HepG2 (cell line): ENCODE results near the gene STMN3. TPM values are rescaled to one million over a fixed set of nuclear protein-coding genes. Genes with fewer than 3 reads are reported as not detected.
A peak's percentile ranks its signal among the peaks of the same experiment; 100 is the strongest.

Source experiments
- ARNTL ChIP-seq: sonication (generic); formaldehyde crosslinking; IDR thresholded peaks from 2 replicates; pipeline ENCODE4 v1.4.0; 2020; ENCODE audit warnings: mild to moderate bottlenecking, missing genetic modification reagents
- ETV5 ChIP-seq: IDR thresholded peaks from 2 replicates; pipeline ENCODE4 v1.6.1; 2018; ENCODE audit warnings: missing biosample characterization, missing genetic modification reagents, inconsistent platforms, borderline replicate concordance
- NFYC ChIP-seq: IDR thresholded peaks from 2 replicates; pipeline ENCODE4 v1.6.1; 2016; ENCODE audit warnings: missing genetic modification reagents, missing compliant biosample characterization
- SMAD1 ChIP-seq: sonication (generic); formaldehyde crosslinking; IDR thresholded peaks from 2 replicates; pipeline ENCODE4 v1.4.0; 2020; ENCODE audit warnings: missing genetic modification reagents, low read depth, mild to moderate bottlenecking, borderline replicate concordance
- SNRNP70 ChIP-seq: fragments of 200-400 bp; formaldehyde crosslinking; IDR thresholded peaks from 2 replicates; pipeline ENCODE4 v1.6.1; 2017; ENCODE audit warnings: mild to moderate bottlenecking, low read depth, low read length, moderate library complexity
- SRF ChIP-seq: IDR thresholded peaks from 2 replicates; pipeline ENCODE4 v1.6.1; 2011; ENCODE audit warnings: mild to moderate bottlenecking, low read depth, low read length, moderate library complexity
- TAF1 ChIP-seq: sonication (generic); formaldehyde crosslinking; IDR thresholded peaks from 2 replicates; pipeline ENCODE4 v1.4.0; 2020; ENCODE audit warnings: missing genetic modification reagents
- ZNF3 ChIP-seq: IDR thresholded peaks from 2 replicates; pipeline ENCODE4 v1.7.0; 2017; ENCODE audit warnings: inconsistent platforms
- ZNF326 ChIP-seq: sonication (generic); formaldehyde crosslinking; IDR thresholded peaks from 2 replicates; pipeline ENCODE4 v1.4.0; 2020; ENCODE audit warnings: missing genetic modification reagents, borderline replicate concordance
- ZNF34 ChIP-seq: sonication (generic); formaldehyde crosslinking; IDR thresholded peaks from 2 replicates; pipeline ENCODE4 v1.4.0; 2020; ENCODE audit warnings: mild to moderate bottlenecking, missing genetic modification reagents, borderline replicate concordance
- ZNF432 ChIP-seq: sonication (generic); formaldehyde crosslinking; IDR thresholded peaks from 2 replicates; pipeline ENCODE4 v1.5.0; 2020; ENCODE audit warnings: missing genetic modification reagents, mild to moderate bottlenecking, borderline replicate concordance
- ZNF660 ChIP-seq: sonication (generic); formaldehyde crosslinking; IDR thresholded peaks from 2 replicates; pipeline ENCODE4 v1.5.1; 2020; ENCODE audit warnings: mild to moderate bottlenecking, low read depth, missing genetic modification reagents, borderline replicate concordance
- ZNF678 ChIP-seq: sonication (generic); formaldehyde crosslinking; IDR thresholded peaks from 2 replicates; pipeline ENCODE4 v1.4.0; 2020; ENCODE audit warnings: mild to moderate bottlenecking, missing genetic modification reagents
- ZSCAN21 ChIP-seq: sonication (generic); formaldehyde crosslinking; IDR thresholded peaks from 2 replicates; pipeline ENCODE4 v1.8.0; 2022; ENCODE audit warnings: mild to moderate bottlenecking, missing genetic modification reagents, moderate library complexity, borderline replicate concordance
- polyA plus RNA-seq, 8 experiments: library from polyadenylated mRNA; depleted of rRNA in 3 of 8; stranded (reverse) in 7 of 8; unstranded in 1 of 8; fragments of >200 nt; fragmentation: Illumina TruSeq in 4 of 8; extraction: Trizol in 4 of 8; gene quantifications; 2 replicates each; pipeline versions ENCODE4 v1.2.1 to v1.2.3, GENCODE V29; 2011 to 2016; ENCODE audit warnings: low read depth in 4 of 8, missing spikeins in 1 of 8, mixed read lengths in 1 of 8; ENCODE audit not compliant: insufficient read depth in 1 of 8
- total RNA-seq, 5 experiments: library from RNA; depleted of rRNA; stranded (reverse); fragments of >200 nt; fragmentation: Illumina TruSeq; extraction: Trizol; gene quantifications; 2 replicates each; pipeline ENCODE4 v1.2.3, GENCODE V29; 2016; ENCODE audit warnings: low read depth in 1 of 5
- TF ChIP-seq, protein P1 (sequence below): sonication (generic); formaldehyde crosslinking; IDR thresholded peaks from 2 replicates; pipeline ENCODE4 v1.4.0; 2020; ENCODE audit warnings: missing genetic modification reagents
- TF ChIP-seq, protein P2 (sequence below): sonication (generic); formaldehyde crosslinking; IDR thresholded peaks from 2 replicates; pipeline ENCODE4 v1.4.0; 2020; ENCODE audit warnings: missing genetic modification reagents
- TF ChIP-seq, protein P3 (sequence below): sonication (generic); formaldehyde crosslinking; IDR thresholded peaks from 2 replicates; pipeline ENCODE4 v1.8.0; 2022; ENCODE audit warnings: mild to moderate bottlenecking, missing genetic modification reagents, moderate library complexity
- TF ChIP-seq, protein P4 (sequence below): sonication (generic); formaldehyde crosslinking; IDR thresholded peaks from 2 replicates; pipeline ENCODE4 v1.4.0; 2020; ENCODE audit warnings: missing genetic modification reagents

The STMN3 gene
- total and polyA plus RNA-seq, 2 of the 13 experiments (the other 11 are each of a cell fraction or from before 2014, with no cell fraction given) = 21.0 to 48.3 TPM

DNA sequence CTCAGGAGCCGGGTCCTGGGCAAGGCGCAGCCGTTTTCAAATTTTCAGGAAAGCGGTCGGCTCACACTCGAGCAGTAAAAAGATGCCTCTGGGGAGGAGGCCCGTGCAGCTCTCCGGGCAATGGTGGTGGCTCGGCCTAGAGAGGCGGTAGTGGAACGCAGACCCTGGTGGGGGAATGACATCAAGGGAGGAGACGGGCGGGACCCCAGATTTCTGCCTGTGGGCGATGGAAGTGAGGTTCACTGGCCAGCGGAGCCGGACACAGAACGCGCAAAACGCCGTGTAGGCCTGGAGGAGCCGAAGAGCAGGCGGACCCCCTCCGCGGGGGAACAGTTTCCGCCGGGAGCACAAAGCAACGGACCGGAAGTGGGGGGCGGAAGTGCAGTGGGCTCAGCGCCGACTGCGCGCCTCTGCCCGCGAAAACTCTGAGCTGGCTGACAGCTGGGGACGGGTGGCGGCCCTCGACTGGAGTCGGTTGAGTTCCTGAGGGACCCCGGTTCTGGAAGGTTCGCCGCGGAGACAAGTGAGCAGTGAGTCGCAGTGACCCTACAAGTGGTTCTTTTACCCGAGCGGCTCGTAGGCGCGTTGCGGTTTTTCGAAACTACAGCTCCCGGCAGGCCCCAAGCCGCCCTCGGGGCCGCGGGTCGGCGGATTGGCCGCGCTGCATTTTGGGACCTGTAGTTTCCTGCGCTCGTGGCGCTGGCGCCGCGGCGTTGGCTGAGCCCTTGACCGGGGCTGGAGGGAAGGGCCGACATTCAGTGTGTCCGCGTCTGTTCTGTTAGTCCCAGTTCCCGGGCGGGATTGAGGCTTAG is 4.9 kb upstream of the STMN3 start, which contains the start of gene RTEL1 (continued):
- TF ChIP-seq, protein P1, sequence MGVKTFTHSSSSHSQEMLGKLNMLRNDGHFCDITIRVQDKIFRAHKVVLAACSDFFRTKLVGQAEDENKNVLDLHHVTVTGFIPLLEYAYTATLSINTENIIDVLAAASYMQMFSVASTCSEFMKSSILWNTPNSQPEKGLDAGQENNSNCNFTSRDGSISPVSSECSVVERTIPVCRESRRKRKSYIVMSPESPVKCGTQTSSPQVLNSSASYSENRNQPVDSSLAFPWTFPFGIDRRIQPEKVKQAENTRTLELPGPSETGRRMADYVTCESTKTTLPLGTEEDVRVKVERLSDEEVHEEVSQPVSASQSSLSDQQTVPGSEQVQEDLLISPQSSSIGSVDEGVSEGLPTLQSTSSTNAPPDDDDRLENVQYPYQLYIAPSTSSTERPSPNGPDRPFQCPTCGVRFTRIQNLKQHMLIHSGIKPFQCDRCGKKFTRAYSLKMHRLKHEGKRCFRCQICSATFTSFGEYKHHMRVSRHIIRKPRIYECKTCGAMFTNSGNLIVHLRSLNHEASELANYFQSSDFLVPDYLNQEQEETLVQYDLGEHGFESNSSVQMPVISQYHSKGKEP = peak; percentile 66; the same call in 1 of the 2 replicates
- TF ChIP-seq ETV5 (CRISPR knock-in tag) (peak; percentile 88), ZSCAN21 (CRISPR knock-in tag) (peak; percentile 95), SRF (peak; percentile 87), ZNF432 (peak; percentile 89), ZNF3 (CRISPR knock-in tag) (peak; percentile 61; the same call in 1 of the 2 replicates), ZNF678 (CRISPR knock-in tag) (no peak; the same call in 1 of the 2 replicates), NFYC (peak; percentile 64), SNRNP70 (no peak), SMAD1 (CRISPR knock-in tag) (peak; percentile 74; the same call in 1 of the 2 replicates), ZNF34 (CRISPR knock-in tag) (peak; percentile 73), ZNF660 (CRISPR knock-in tag) (no peak), ARNTL (peak; percentile 48; the same call in 1 of the 2 replicates), TAF1 (CRISPR knock-in tag) (peak; percentile 96), ZNF326 (CRISPR knock-in tag) (no peak; the same call in 1 of the 2 replicates)
- TF ChIP-seq, protein P2, sequence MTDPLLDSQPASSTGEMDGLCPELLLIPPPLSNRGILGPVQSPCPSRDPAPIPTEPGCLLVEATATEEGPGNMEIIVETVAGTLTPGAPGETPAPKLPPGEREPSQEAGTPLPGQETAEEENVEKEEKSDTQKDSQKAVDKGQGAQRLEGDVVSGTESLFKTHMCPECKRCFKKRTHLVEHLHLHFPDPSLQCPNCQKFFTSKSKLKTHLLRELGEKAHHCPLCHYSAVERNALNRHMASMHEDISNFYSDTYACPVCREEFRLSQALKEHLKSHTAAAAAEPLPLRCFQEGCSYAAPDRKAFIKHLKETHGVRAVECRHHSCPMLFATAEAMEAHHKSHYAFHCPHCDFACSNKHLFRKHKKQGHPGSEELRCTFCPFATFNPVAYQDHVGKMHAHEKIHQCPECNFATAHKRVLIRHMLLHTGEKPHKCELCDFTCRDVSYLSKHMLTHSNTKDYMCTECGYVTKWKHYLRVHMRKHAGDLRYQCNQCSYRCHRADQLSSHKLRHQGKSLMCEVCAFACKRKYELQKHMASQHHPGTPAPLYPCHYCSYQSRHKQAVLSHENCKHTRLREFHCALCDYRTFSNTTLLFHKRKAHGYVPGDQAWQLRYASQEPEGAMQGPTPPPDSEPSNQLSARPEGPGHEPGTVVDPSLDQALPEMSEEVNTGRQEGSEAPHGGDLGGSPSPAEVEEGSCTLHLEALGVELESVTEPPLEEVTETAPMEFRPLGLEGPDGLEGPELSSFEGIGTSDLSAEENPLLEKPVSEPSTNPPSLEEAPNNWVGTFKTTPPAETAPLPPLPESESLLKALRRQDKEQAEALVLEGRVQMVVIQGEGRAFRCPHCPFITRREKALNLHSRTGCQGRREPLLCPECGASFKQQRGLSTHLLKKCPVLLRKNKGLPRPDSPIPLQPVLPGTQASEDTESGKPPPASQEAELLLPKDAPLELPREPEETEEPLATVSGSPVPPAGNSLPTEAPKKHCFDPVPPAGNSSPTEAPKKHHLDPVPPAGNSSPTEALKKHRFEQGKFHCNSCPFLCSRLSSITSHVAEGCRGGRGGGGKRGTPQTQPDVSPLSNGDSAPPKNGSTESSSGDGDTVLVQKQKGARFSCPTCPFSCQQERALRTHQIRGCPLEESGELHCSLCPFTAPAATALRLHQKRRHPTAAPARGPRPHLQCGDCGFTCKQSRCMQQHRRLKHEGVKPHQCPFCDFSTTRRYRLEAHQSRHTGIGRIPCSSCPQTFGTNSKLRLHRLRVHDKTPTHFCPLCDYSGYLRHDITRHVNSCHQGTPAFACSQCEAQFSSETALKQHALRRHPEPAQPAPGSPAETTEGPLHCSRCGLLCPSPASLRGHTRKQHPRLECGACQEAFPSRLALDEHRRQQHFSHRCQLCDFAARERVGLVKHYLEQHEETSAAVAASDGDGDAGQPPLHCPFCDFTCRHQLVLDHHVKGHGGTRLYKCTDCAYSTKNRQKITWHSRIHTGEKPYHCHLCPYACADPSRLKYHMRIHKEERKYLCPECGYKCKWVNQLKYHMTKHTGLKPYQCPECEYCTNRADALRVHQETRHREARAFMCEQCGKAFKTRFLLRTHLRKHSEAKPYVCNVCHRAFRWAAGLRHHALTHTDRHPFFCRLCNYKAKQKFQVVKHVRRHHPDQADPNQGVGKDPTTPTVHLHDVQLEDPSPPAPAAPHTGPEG (CRISPR knock-in tag) = peak; percentile 96
- TF ChIP-seq, protein P3, sequence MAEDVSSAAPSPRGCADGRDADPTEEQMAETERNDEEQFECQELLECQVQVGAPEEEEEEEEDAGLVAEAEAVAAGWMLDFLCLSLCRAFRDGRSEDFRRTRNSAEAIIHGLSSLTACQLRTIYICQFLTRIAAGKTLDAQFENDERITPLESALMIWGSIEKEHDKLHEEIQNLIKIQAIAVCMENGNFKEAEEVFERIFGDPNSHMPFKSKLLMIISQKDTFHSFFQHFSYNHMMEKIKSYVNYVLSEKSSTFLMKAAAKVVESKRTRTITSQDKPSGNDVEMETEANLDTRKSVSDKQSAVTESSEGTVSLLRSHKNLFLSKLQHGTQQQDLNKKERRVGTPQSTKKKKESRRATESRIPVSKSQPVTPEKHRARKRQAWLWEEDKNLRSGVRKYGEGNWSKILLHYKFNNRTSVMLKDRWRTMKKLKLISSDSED (CRISPR knock-in tag) = no peak
- TF ChIP-seq, protein P4, sequence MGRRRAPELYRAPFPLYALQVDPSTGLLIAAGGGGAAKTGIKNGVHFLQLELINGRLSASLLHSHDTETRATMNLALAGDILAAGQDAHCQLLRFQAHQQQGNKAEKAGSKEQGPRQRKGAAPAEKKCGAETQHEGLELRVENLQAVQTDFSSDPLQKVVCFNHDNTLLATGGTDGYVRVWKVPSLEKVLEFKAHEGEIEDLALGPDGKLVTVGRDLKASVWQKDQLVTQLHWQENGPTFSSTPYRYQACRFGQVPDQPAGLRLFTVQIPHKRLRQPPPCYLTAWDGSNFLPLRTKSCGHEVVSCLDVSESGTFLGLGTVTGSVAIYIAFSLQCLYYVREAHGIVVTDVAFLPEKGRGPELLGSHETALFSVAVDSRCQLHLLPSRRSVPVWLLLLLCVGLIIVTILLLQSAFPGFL (CRISPR knock-in tag) = peak; percentile 98
